Osteoblast (primary cell): ENCODE data around the gene CYP11A1. TPM values are rescaled to one million over a fixed set of nuclear protein-coding genes. Genes with fewer than 3 reads are reported as not detected.
A peak's percentile ranks its signal among the peaks of the same experiment; 100 is the strongest.

ENCODE experiments used
- DNase-seq: peaks from one replicate; pipeline ENCODE4 v3.0.0; 2011; ENCODE audit warnings: low spot score, mixed read lengths; ENCODE audit not compliant: insufficient read length; ENCODE audit errors: missing footprints
- H2AFZ ChIP-seq: 2 replicates; pipeline ENCODE4 v1.6.0; 2011; ENCODE audit warnings: mild to moderate bottlenecking, low read length
- H3K27ac ChIP-seq: 2 replicates; pipeline ENCODE4 v1.5.1; 2011; ENCODE audit warnings: mild to moderate bottlenecking, low read depth, low read length, moderate library complexity
- H3K27me3 ChIP-seq: 2 replicates; pipeline ENCODE4 v1.6.0; 2012; ENCODE audit warnings: mild to moderate bottlenecking, control low read depth, inconsistent platforms, low read length, moderate library complexity; ENCODE audit not compliant: insufficient read depth
- H3K36me3 ChIP-seq: 2 replicates; pipeline ENCODE4 v1.5.1; 2011; ENCODE audit warnings: mild to moderate bottlenecking, low read length, control low read depth, moderate library complexity; ENCODE audit not compliant: insufficient read depth
- H3K4me1 ChIP-seq: 2 replicates; pipeline ENCODE4 v1.5.1; 2011; ENCODE audit warnings: mild to moderate bottlenecking, low read length, control low read depth, moderate library complexity; ENCODE audit not compliant: insufficient read depth
- H3K4me2 ChIP-seq: 2 replicates; pipeline ENCODE4 v1.6.0; 2011; ENCODE audit warnings: mild to moderate bottlenecking, low read length; ENCODE audit not compliant: insufficient read depth
- H3K4me3 ChIP-seq: fragments of 200-600 bp; sonication (generic); 3 replicates; pipeline ENCODE4 v1.5.1; 2012; ENCODE audit warnings: mild to moderate bottlenecking, low read length, inconsistent platforms; ENCODE audit not compliant: insufficient read depth
- H3K79me2 ChIP-seq: 2 replicates; pipeline ENCODE4 v1.6.0; 2012; ENCODE audit warnings: mild to moderate bottlenecking, low read length, control low read depth, inconsistent platforms; ENCODE audit not compliant: insufficient read depth
- H3K9me3 ChIP-seq: 2 replicates; pipeline ENCODE4 v1.5.1; 2011; ENCODE audit warnings: low read depth, low read length, control low read depth
- H4K20me1 ChIP-seq: 2 replicates; pipeline ENCODE4 v1.6.0; 2012; ENCODE audit warnings: mild to moderate bottlenecking, low read length, control low read depth; ENCODE audit not compliant: insufficient read depth
- total RNA-seq: library from RNA; depleted of rRNA; stranded (reverse); fragments of >200 nt; gene quantifications from 2 replicates; pipeline ENCODE4 v1.2.3, GENCODE V29; 2012
- TF ChIP-seq, protein P1 (sequence below): IDR thresholded peaks from 2 replicates; pipeline ENCODE4 v1.5.1; 2011; ENCODE audit warnings: mild to moderate bottlenecking, low read depth, low read length, moderate library complexity; ENCODE audit errors: extremely low read depth

CYP11A1 gene
- total RNA-seq, 1 donor, result 1.4 TPM

DNA sequence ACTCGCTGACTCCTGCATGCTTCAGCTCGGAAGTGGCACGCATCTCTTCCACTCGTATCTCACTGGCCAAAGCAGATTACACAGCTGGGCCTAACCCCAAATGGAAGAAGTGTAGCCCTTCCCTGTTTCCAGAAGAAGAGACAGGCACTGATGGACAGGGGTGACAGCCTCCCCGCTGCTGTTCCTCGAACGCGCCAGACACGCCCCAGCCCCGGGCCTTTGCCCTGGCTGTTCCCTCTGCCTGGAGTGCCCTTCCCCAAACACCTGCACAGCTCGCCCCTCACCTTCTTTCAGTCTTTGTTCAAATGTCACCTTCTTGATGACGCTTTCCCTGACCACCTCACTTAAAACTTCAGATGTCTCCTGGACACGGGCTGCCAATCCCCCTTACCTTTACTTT, 26.0 kb upstream of the CYP11A1 start:
- DNase-seq, result peak; percentile 63
- TF ChIP-seq, protein P1, sequence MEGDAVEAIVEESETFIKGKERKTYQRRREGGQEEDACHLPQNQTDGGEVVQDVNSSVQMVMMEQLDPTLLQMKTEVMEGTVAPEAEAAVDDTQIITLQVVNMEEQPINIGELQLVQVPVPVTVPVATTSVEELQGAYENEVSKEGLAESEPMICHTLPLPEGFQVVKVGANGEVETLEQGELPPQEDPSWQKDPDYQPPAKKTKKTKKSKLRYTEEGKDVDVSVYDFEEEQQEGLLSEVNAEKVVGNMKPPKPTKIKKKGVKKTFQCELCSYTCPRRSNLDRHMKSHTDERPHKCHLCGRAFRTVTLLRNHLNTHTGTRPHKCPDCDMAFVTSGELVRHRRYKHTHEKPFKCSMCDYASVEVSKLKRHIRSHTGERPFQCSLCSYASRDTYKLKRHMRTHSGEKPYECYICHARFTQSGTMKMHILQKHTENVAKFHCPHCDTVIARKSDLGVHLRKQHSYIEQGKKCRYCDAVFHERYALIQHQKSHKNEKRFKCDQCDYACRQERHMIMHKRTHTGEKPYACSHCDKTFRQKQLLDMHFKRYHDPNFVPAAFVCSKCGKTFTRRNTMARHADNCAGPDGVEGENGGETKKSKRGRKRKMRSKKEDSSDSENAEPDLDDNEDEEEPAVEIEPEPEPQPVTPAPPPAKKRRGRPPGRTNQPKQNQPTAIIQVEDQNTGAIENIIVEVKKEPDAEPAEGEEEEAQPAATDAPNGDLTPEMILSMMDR, result no peak
- no peak overlapping the region for H3K4me2 ChIP-seq
- H4K20me1 ChIP-seq, result no peaks in the 10 kb centered on the region
- no peaks in the 10 kb centered on the region for H3K9me3 ChIP-seq
- no peak overlapping the region for H3K27ac ChIP-seq
- H3K36me3 ChIP-seq, result no peaks in the 10 kb centered on the region
- no peak overlapping the region for H2AFZ ChIP-seq
- no peaks in the 10 kb centered on the region for H3K27me3 ChIP-seq
- H3K4me3 ChIP-seq, result no peak overlapping the region
- H3K4me1 ChIP-seq, result peaks cover 52% of the 10 kb centered on the region
- no peaks in the 10 kb centered on the region for H3K79me2 ChIP-seq

GRCh38 chr15:74392902-74393301, 25.5 kb upstream of the CYP11A1 start:
- Histone ChIP-seq H3K27ac (no peak overlapping the region), H3K79me2 (no peaks in the 10 kb centered on the region), H3K4me3 (no peak overlapping the region), H4K20me1 (no peaks in the 10 kb centered on the region), H3K4me1 (peaks cover 47% of the 10 kb centered on the region), H2AFZ (no peak overlapping the region), H3K27me3 (no peaks in the 10 kb centered on the region), H3K9me3 (no peaks in the 10 kb centered on the region), H3K36me3 (no peaks in the 10 kb centered on the region), H3K4me2 (no peak overlapping the region)
- no peak for DNase-seq
- TF ChIP-seq, protein P1, result no peak

GRCh38 chr15:74392451-74392830, 25.0 kb upstream of the CYP11A1 start:
- Histone ChIP-seq H2AFZ (peak overlapping the region; percentile 32), H3K9me3 (no peaks in the 10 kb centered on the region), H4K20me1 (no peaks in the 10 kb centered on the region), H3K4me1 (peaks cover 42% of the 10 kb centered on the region), H3K4me2 (peak overlapping the region; percentile 16), H3K36me3 (no peaks in the 10 kb centered on the region), H3K27me3 (no peaks in the 10 kb centered on the region), H3K4me3 (no peak overlapping the region), H3K27ac (peak overlapping the region; percentile 24), H3K79me2 (no peaks in the 10 kb centered on the region)
- TF ChIP-seq, protein P1, result no peak
- peak; percentile 97 for DNase-seq

DNA sequence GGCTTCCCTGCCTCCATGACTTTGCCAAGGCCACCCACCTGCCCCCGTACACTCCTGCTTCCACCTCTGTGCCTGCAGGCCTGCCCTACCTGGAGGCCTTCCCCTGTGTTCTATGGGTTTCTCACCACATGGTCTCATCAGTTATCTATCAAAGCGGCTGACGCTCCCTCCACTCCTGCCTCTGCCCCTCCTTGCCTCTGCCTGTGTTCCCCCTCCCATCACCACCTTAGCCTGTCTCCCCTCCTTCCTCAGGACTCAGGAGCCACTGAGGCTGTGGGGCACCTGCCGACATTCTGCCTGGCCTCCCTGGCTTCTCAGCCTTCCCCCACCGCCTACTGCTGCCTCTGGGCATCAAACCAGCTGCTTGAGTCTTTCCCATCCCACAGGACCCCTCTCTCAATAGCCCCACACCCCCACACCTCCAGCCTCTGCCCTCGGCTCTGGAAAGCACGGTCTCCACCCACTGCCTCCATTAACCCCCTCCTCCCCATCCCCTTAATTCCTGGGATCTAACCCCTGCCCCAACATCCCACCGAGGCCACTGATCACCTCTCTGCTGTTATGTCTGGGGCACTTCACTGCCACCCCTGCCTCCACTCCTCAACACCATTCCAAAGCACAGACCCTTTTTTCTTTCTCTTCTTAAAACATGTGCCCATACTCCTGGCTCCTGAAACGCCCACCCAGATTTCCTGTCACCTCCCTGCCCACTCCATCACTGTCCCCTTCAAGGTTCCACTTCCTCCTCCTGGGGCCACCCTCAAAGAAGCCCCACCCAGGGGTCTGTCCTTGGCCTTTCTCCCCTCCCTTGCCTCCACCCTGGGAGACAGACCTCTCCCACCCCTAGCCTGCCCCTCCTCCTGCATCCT, 24.4 kb upstream of the CYP11A1 start:
- Histone ChIP-seq H3K27me3 (no peaks in the 10 kb centered on the region), H2AFZ (peak overlapping the region; percentile 32)

More for the DNA sequence above, 24.4 kb upstream of the CYP11A1 start:
- H3K36me3 ChIP-seq, result no peaks in the 10 kb centered on the region
- H3K9me3 ChIP-seq, result no peaks in the 10 kb centered on the region
- no peak overlapping the region for H3K4me3 ChIP-seq
- H4K20me1 ChIP-seq, result no peaks in the 10 kb centered on the region
- DNase-seq, result no peak
- TF ChIP-seq, protein P1, result no peak
- peak overlapping the region; percentile 24 for H3K27ac ChIP-seq
- H3K79me2 ChIP-seq, result no peaks in the 10 kb centered on the region
- peak overlapping the region; percentile 16 for H3K4me2 ChIP-seq
- H3K4me1 ChIP-seq, result peaks cover 36% of the 10 kb centered on the region
